Left ventricle myocardium inferior (tissue), 1 donor: Measurements from ENCODE around the gene MYO10. TPM values are rescaled to one million over a fixed set of nuclear protein-coding genes. Genes with fewer than 3 reads are reported as not detected.

Experiments
- DNase-seq: peaks from one replicate; pipeline ENCODE4 v3.0.0-alpha.2; 2020
- H3K27ac ChIP-seq: fragments of 200-600 bp; replicated peaks from 2 replicates; pipeline ENCODE4 v1.8.0; 2021
- H3K27me3 ChIP-seq: fragments of 200-600 bp; 2 replicates; pipeline ENCODE4 v1.8.0; 2021; ENCODE audit warnings: low read depth
- H3K36me3 ChIP-seq: fragments of 200-600 bp; 2 replicates; pipeline ENCODE4 v1.8.0; 2021
- H3K4me1 ChIP-seq: fragments of 200-600 bp; 2 replicates; pipeline ENCODE4 v1.8.0; 2021
- H3K4me3 ChIP-seq: fragments of 200-600 bp; 2 replicates; pipeline ENCODE4 v1.8.0; 2021; ENCODE audit warnings: mild to moderate bottlenecking, moderate library complexity
- H3K9me3 ChIP-seq: fragments of 200-600 bp; replicated peaks from 2 replicates; pipeline ENCODE4 v1.8.0; 2021
- CTCF ChIP-seq: fragments of 200-600 bp; IDR thresholded peaks from 2 replicates; pipeline ENCODE4 v1.8.0; 2021; ENCODE audit warnings: antibody characterized with exemption, mild to moderate bottlenecking, borderline replicate concordance
- intact Hi-C: fragments of 100-400 bp; cut with micrococcal nuclease; formaldehyde crosslinking; loops from one replicate; pipeline ENCODE4 v1.11.0; 2022
- total RNA-seq: library from RNA; stranded (reverse); fragmentation: NEBNext Ultra II Directional; extraction: Animal tissue kit (Norgen Biotek cat#: 25700); gene quantifications from one replicate; pipeline ENCODE4 v1.2.1, GENCODE V29; 2021
- donor health status: DM: no; HTN: yes; CAD: no; lungs with severe emphysema.

The MYO10 gene
- total RNA-seq, 1 donor from 2014 or later, result 5.0 TPM

- Histone ChIP-seq H3K36me3 (no peaks in the 10 kb centered on the region), H3K27me3 (no peaks in the 10 kb centered on the region), H3K27ac (no peak overlapping the region), H3K4me3 (no peak overlapping the region), H3K4me1 (peaks cover 24% of the 10 kb centered on the region), H3K9me3 (no peaks in the 10 kb centered on the region)
- no peak for TF ChIP-seq CTCF
- no peak for DNase-seq
- intact Hi-C loops, result no loop called here
Observed at GRCh38 chr5:16852251-16853005, 83.7 kb downstream of the MYO10 start.

- Histone ChIP-seq H3K4me1 (peaks cover 3% of the 10 kb centered on the region), H3K4me3 (no peak overlapping the region), H3K9me3 (no peaks in the 10 kb centered on the region), H3K36me3 (no peaks in the 10 kb centered on the region), H3K27me3 (no peaks in the 10 kb centered on the region), H3K27ac (no peak overlapping the region)
- TF ChIP-seq CTCF, result no peak
- intact Hi-C loops, result no loop called here
- no peak for DNase-seq
Observed at GRCh38 chr5:16849775-16850174, 86.3 kb downstream of the MYO10 start.

GRCh38 chr5:16849181-16849580 lies 86.9 kb downstream of the MYO10 start:
- H3K4me1 ChIP-seq, result no peaks in the 10 kb centered on the region
- no peak overlapping the region for H3K4me3 ChIP-seq
- no peaks in the 10 kb centered on the region for H3K9me3 ChIP-seq
- H3K27me3 ChIP-seq, result no peaks in the 10 kb centered on the region
- no peak for TF ChIP-seq CTCF
- no peaks in the 10 kb centered on the region for H3K36me3 ChIP-seq
- no peak for DNase-seq
- H3K27ac ChIP-seq, result no peak overlapping the region
- intact Hi-C loops, result no loop called here

- Histone ChIP-seq H3K4me3 (no peak overlapping the region), H3K27ac (no peak overlapping the region), H3K4me1 (no peaks in the 10 kb centered on the region), H3K27me3 (no peaks in the 10 kb centered on the region), H3K9me3 (no peaks in the 10 kb centered on the region), H3K36me3 (no peaks in the 10 kb centered on the region)
- no peak for DNase-seq
- TF ChIP-seq CTCF, result no peak
- intact Hi-C loops, result no loop called here
Observed at GRCh38 chr5:16844952-16845351, 91.1 kb downstream of the MYO10 start.

- no peaks in the 10 kb centered on the region for H3K27me3 ChIP-seq
- no peaks in the 10 kb centered on the region for H3K36me3 ChIP-seq
- no peak for DNase-seq
- H3K4me1 ChIP-seq, result no peaks in the 10 kb centered on the region
- intact Hi-C loops, result no loop called here
- H3K9me3 ChIP-seq, result no peaks in the 10 kb centered on the region
- no peak for TF ChIP-seq CTCF
- H3K4me3 ChIP-seq, result no peak overlapping the region
- no peak overlapping the region for H3K27ac ChIP-seq
Observed at GRCh38 chr5:16842896-16843295, 93.2 kb downstream of the MYO10 start.
